GM23338 (cell line): ENCODE results near the gene VWA3B.

Experiments
- CREB1 ChIP-seq: fragments of 250-450 bp; sonication (Bioruptor Pico); IDR thresholded peaks from 2 replicates; pipeline ENCODE4 v1.5.0; 2020; ENCODE audit warnings: low read depth, mild to moderate bottlenecking, moderate library complexity
- CTCF ChIP-seq, 2 experiments: fragments of 200-600 bp in 1 of 2; sonication (generic) in 1 of 2; conservative IDR thresholded peaks; 2 replicates each; pipeline versions ENCODE4 v1.5.1 to v1.6.1; 2016 to 2017; ENCODE audit warnings: antibody characterized with exemption in 2 of 2, low read depth in 2 of 2, mild to moderate bottlenecking in 2 of 2, moderate library complexity in 1 of 2
- ETS1 ChIP-seq: IDR thresholded peaks from 2 replicates; pipeline ENCODE4 v1.6.1; 2016; ENCODE audit warnings: antibody characterized with exemption
- EZH2 ChIP-seq: fragments of 200-600 bp; sonication (generic); IDR thresholded peaks from one replicate; pipeline ENCODE4 v1.8.0; 2017; ENCODE audit warnings: antibody characterized with exemption, mild to moderate bottlenecking, low read depth; ENCODE audit not compliant: unreplicated experiment
- EZH2phosphoT487 ChIP-seq: fragments of 200-600 bp; sonication (generic); IDR thresholded peaks from one replicate; pipeline ENCODE4 v1.8.1; 2018; ENCODE audit warnings: antibody characterized with exemption; ENCODE audit not compliant: unreplicated experiment
- JUNB ChIP-seq: IDR thresholded peaks from one replicate; pipeline ENCODE4 v1.6.1; 2016; ENCODE audit warnings: antibody characterized with exemption; ENCODE audit not compliant: unreplicated experiment
- NANOG ChIP-seq: IDR thresholded peaks from 2 replicates; pipeline ENCODE4 v1.6.1; 2016; ENCODE audit warnings: antibody characterized with exemption, borderline replicate concordance
- POLR2AphosphoS5 ChIP-seq: IDR thresholded peaks from 2 replicates; pipeline ENCODE4 v1.6.1; 2016; ENCODE audit warnings: antibody characterized with exemption, low read depth
- REST ChIP-seq: IDR thresholded peaks from one replicate; pipeline ENCODE4 v1.6.1; 2018; ENCODE audit warnings: antibody characterized with exemption; ENCODE audit not compliant: unreplicated experiment
- STAT1 ChIP-seq: IDR thresholded peaks from one replicate; pipeline ENCODE4 v1.6.1; 2016; ENCODE audit warnings: antibody characterized with exemption; ENCODE audit not compliant: unreplicated experiment
- ZNF114 ChIP-seq: fragments of 250-450 bp; sonication (Bioruptor Pico); IDR thresholded peaks from 2 replicates; pipeline ENCODE4 v1.5.0; 2020; ENCODE audit warnings: mild to moderate bottlenecking, moderate library complexity

GRCh38 chr2:98118161-98118560 is 31.2 kb downstream of the VWA3B start:
- no peak for TF ChIP-seq CTCF (conservative IDR thresholded peaks at IDR 0.05; ENCODE audit: low read depth in 2 of 2)
- TF ChIP-seq EZH2, result no peak
- no peak for TF ChIP-seq EZH2phosphoT487
- no peak for TF ChIP-seq POLR2AphosphoS5
- no peak for TF ChIP-seq NANOG
- TF ChIP-seq REST, result no peak
- TF ChIP-seq JUNB, result no peak
- no peak for TF ChIP-seq CREB1 (CRISPR knock-in tag)
- TF ChIP-seq STAT1, result no peak
- TF ChIP-seq ETS1, result no peak
- TF ChIP-seq ZNF114 (CRISPR knock-in tag), result no peak
